NCI-H748 treated with DMSO at 0.1 percent for 48 hours (cell line): ENCODE data around the gene FGFRL1.

Source experiments
- DNase-seq: peaks from one replicate; lab custom pipeline; 2025; lab: John Stamatoyannopoulos, UW

The FGFRL1 gene

GRCh38 chr4:1075225-1075624 lies 63.8 kb downstream of the FGFRL1 start:
- DNase-seq, result no peak

DNA sequence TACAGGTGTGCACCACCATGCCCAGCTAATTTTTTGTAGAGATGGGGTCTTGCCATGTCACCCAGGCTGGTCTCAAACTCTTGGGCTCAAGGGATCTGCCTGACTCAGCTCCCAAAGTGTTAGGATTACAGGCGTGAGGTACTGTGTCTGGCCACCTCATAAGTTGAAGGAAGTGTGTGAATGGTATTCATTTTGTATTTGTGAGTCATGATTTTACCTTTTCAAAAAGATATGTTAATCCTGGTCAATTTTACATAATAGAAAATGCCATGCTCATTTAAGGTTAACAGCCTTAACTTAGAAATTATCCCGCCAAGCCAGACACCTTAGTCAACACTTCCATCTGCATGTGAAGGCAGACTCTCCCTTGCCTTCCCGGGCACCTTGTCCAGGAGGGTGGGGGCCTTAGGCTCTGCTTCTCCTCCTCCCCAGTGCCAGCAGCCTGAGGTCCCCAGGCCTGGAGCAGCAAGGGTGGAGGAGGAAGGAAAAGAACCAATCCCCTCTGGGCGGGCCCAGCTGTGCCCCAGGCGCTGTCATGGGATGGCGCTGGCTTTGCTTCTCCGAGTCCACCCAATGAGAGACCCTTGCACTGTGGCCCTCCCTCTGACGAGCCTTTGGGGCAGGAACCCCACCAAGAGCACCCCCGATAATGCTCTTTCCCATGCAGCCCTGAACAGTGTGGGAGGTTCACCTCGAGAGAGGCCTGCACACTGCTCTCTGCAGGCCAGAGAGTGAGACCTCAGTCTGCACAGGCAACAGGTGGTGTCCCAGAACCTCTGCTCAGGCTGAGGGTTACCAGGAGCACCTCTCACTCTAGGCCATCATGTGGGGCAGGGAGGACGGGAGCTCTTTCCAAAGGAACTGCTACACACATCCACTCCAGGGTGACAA lies 64.6 kb downstream of the FGFRL1 start:
- DNase-seq, result no peak
